Stimulated activated CD8-positive, alpha-beta memory T cell treated with anti-CD3 and anti-CD28 coated beads, Interleukin-2, amount 100 ng/mL, for 1 hour (primary cell): ENCODE measurements around the gene KLKB1.
"Not testable (repeated sequence)": the region's sequence is repeated elsewhere in the genome, so short reads cannot be mapped to it uniquely, and the experiment has no call there.

Experiments
- DNase-seq, 2 donors: peaks; one replicate each; pipeline ENCODE4 v3.0.0-alpha.2; 2020; ENCODE audit warnings: low read depth in 2 of 2

Gene KLKB1

DNA sequence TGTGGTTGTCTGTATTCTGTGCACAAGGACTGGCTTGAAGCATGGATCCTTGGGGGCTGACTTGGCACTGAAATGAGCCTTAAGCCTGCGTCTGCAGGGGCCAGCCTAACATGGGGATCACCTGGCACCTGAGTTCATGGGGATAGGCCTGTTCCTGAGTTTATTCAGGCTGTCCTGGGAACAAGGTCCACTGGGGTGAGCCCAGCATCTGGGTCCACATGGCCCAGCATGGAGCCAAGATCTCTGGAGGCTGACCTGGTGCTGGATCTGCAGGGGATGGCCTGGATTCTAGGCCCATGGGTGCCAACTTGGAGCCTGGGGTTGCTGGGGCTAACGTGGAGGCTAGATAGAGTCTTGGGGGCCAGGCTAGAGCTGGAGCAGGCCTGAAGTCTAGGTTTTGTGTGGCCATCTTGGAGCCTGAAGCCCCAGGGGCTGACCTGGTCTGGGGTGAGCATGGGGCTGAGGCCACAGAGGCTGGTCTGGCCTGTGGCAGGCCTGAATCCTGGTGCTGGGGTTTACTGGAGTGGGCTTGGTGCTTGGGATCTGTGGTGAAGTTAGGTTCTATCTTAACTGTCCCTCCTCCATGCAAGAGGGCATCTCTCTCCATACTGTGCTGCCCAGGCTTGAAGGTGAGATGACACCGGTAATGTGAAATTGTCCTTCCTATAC is 652 bp upstream of the KLKB1 start:
- no peak for DNase-seq

DNA sequence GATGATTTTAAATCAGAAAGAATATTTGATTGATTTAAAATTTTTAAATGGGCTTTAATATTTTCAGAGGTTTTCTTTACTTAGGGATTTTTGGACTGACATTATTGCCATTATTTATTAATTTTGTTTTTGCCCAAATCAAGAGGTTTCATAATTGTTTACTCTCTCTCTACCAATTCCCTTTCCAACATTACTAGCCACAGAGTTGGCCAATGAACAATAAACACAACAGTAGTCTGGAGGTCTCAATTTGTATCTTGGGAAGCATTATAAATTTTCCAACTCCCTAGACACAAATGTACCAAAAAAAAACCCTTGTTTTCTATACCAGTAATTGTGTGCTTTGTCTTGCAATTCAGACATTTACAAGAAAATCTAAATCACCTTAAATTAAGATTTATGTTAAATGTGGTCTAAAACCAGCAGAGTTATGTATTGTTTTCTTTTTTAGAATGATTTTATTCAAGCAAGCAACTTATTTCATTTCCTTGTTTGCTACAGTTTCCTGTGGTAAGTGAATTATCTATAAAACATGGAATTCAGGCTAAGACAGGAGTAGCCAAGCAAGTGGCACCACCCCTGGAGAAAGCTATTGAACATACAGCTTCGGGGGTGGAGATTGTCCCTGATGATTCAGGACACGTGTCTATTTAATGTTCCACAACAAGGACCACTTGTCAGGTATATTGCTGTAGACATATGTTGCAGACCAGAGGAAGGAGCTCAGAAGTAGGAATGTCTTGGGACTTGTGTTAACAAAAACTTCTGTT is 622 bp downstream of the KLKB1 start:
- no peak for DNase-seq

DNA sequence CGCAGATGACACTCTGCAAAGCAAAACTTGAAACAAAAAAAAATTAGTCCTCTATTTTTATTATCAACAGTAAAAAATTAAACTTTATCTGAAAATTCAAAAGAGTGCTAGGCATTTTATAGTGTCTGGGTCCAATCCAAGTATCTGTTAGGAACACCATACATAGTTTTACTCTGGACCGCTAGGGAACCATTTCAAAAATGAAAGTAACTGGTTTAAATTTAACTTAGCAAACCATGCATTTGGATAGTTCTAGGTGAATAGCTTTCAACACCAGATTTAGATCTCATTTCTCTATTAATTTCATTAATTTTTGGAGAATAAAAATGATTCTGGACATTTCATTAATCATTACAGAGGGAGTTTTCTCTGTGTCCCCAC is 1.2 kb downstream of the KLKB1 start:
- DNase-seq = no peak

DNA sequence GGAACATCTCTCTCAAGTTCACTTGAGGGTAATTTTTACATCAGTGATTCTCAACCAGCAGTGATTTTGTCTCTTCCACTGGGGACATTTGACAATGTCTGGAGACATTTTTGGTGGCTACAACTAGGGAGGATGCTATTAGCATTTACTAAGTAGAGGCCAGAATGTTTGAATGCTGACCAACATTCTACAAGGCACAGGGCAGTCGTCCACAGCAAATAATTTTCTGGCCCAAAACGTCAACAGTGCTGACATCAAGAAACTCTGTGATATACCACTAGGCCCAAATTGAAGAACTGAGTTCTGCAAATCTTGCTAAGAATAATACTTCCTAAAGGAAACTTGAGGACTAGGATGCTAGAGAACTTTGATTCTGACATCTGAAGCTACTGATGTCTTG is 7.1 kb downstream of the KLKB1 start:
- DNase-seq = no peak

DNA sequence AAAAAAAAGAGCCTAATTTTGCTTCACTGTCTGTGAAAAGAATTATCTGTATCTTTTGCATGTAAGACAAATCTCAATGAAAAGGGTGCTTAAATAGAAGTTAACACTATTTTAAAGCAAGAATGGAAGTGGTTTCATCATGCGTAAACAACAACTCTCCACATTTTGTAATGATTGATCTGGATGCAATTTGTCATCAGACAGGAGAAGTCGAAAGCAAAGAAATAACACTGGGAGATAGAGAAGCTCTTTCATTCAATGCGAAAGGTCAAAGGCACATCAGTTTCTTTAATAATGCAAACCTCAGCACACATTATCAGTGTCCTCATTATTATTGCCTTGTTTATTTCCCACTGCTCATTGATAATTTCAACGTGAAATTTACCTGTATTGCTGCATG is 8.8 kb downstream of the KLKB1 start:
- no peak for DNase-seq

DNA sequence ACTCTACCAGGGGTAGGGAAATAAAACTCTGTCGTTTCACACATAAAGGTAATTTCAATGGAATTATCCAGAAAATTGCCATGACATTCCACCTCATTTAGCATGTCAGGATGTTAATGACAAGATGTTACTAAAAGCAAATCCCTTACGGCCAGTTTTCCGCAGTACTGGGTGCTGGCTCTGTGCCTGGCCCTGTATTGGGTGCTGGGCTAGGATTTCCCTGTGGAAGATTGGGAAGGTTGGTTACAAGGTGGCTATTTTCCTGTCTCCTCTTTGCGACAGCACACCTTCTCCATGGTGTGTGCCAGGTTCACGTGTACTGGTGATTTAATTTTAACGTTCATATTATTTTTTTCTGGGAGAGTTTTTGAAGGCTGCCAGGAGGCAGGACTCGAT is 13.1 kb downstream of the KLKB1 start:
- no peak for DNase-seq

DNA sequence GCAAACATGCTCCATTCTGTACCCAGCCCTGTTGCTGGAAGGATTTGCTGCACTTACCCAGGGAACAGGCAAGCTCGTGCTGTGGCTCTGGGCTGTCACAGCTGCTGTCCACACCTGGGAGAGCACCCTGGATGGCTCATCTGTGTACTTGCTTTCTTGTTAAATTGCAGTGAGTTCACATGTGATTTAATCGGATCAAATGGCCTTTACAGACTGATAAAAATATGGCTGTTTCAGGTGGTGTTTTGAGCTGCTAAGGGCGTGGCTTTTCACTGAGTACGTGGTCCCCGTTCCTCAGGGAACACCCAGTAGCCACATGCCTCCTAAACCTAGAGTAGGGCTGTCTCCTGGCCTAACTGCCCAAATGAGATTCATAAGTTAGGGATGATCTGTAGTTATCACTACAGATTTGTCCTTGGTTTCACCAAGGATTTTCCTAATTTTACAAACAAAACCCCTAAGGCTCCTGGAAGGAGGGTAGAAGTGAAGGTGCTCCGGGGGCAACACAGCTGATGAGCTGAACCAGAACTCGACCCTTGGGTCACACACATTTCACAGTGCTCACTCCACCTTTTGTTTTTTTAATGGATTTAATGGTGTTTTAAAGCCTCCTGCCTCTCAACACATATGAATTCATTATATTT is 13.7 kb downstream of the KLKB1 start:
- DNase-seq = no peak

DNA sequence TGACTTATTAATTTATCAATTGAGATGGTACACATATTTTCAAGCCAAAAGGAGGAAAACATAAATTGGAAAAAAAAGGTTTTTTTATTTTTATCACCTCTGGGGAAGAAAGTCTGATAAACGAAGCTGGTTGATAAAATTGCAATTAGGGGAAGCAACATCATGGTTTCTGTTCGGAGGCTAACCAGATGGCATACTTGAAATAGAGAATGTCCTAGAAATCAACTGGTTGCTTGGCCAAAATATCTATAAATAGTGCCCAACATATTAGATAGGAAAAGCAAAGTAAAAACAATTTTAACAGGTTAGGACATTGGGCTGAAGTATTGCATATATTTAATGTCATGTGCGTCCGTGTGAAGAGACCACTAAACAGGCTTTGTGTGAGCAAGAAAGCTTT is 14.3 kb downstream of the KLKB1 start:
- DNase-seq = no peak

DNA sequence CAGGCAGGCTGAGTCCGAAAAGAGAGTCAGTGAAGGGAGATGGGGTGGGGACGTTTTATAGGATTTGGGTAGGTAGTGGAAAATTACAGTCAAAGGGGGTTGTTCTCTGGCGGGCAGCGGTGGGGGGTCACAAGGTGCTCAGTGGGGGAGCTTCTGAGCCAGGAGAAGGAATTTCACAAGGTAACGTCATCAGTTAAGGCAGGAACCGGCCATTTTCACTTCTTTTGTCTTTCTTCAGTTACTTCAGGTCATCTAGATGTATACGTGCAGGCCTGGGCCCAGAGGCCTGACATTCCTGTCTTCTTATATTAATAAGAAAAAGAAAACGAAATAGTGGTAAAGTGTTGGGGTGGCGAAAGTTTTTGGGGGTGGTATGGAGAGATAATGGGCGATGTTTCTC is 14.7 kb downstream of the KLKB1 start:
- not testable (repeated sequence) for DNase-seq

DNA sequence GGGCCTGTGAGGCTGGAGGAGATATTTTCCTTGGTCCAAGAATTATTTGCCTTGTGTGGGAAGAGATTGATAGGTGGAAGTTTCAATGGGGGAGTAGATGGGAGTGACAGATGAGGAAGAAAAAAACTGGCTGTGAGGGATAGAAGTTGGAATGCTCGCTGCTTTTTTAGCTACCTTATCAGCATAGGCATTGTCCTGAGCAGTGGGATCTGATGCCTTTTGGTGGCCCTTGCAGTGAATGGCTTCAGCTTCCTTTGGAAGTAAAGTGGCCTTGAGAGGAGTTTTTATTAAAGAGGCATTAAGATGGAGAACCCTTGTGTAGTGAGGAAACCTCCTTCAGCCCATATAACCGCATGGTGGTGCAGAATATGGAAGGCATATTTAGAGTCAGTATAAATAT is 16.0 kb downstream of the KLKB1 start:
- DNase-seq = no peak

DNA sequence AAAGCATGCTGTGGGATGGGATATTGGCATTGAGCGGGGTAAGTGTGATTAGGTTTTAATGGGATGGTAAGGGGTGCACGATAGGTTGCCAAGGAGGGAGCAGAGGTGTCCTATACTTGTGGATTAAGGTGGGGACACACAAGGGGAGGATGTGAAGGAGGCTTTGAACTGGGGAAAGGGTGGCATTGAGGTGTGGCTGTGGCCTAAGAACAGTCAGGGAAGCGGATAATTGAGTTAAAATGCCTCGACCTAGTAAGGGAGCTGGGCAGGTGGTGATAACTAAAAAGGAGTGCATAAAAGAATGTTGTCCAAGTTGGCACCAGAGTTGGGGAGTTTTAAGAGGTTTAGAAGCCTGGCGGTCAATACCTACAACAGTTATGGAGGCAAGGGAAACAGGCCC is 17.5 kb downstream of the KLKB1 start:
- no peak for DNase-seq

DNA sequence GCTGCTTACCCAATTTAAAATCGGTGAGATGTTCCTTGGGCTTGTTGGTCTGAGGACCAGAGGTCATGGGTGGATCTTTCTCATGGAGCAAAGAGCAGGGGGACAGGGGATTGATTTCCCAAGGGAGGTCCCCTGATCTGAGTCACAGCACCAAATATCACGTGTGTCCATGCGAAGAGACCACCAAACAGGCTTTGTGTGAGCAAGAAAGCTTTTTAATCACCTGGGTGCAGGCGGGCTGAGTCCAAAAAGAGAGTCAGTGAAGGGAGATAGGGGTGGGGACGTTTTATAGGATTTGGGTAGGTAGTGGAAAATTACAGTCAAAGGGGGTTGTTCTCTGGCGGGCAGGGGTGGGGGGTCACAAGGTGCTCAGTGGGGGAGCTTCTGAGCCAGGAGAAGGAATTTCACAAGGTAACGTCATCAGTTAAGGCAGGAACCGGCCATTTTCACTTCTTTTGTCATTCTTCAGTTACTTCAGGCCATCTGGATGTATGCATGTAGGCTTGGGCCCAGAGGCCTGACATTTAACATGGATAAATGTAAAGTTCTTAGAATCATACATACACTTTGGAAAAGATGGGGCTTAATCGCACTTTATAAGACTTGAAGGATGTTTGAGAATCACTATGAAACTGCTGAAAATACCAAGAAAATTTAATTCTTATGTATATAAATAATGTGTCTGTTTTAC is 19.9 kb downstream of the KLKB1 start:
- not testable (repeated sequence) for DNase-seq

DNA sequence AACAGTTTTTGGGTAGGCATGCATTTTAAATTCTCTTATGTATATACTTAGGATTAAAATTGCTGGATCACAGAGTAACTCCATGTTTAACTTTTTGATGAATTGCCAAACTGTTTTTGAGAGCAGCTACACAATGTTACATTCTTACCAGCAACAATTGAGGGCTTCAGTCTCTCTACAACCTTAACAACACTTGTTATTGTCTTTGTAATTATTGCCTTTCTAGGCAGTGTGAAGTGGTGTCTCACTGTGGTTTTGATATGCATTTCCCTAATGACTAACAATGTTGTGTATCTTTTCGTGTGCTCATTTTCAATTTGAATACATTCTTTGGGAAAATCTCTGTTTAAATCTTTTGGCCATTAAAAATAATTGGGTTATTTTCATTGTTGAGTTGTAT is 21.3 kb downstream of the KLKB1 start:
- DNase-seq = no peak

DNA sequence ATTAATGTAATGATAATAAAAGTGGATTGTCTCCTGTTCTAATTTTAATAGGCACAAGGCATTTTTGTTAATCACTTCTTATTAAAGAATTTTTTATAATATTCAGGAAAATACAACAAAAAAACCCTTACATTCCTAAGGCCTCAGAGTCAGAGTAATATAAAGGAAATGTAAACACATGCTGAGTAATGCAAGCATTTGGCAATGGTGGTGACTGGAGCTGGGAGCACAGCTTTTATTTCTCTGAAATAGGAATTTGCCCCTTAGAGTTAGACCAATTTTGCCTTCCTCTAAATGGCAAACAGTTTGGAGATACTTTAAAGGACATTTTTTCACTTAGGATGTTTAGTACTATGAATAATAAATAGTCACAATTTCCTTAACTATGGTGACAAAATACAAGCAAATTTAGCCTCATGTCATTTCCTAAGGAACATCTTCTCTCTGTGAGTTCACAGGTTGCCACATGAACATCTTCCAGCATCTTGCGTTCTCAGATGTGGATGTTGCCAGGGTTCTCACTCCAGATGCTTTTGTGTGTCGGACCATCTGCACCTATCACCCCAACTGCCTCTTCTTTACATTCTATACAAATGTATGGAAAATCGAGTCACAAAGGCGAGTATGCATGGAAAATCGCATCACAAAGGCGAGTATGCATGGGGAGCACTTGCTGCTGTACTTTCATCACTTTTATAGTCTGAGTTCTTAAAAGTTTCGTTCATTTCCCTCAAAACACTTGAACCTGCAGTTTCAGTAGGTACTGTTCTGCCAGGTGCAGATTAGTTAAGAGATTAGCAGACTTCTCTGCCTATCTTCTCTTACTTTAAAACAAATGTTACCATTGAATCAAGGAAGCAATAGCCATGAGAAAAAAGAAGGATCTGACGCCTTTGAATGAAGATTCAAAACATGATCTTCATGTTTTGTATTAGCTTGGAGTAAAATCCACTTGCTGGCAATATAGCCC is 22.8 kb downstream of the KLKB1 start:
- DNase-seq = no peak

DNA sequence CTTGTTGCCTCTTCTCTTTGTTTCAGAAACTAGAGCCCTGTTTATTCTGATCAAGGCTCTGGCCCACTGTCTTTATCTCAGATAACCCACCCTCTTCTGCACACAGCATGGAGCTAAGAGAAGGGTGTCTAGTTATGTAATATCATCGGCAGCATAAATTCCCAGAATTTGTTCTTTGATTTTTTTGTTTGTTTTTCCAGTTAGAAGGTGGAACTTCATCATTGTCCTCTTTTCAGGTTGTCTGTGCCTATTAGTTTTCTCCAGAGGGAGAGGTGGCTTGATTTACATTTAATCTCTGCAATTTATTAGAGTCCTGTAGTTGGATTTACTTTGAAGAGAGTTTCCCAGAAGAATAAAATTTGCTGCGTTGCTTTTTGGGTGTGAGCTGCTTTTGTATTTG is 23.5 kb downstream of the KLKB1 start:
- DNase-seq = no peak

DNA sequence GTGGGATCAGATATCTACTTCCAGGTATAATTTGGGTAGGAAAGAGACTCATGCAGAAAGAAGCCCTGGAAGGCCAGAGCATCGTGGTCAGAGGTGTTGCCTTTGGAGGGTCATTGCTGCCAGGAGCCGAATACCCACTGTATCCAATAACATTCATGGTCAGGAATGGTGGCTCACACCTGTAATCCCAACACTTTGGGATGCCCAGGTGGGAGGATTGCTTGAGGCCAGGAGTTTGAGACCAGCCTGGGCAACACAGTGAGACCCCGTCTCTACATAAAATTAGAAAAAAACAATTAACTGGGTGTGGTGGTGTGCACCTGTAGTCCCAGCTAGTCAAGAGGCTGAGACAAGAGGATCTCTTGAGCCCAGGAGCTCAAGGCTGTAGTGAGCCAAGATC is 27.8 kb downstream of the KLKB1 start:
- no peak for DNase-seq

DNA sequence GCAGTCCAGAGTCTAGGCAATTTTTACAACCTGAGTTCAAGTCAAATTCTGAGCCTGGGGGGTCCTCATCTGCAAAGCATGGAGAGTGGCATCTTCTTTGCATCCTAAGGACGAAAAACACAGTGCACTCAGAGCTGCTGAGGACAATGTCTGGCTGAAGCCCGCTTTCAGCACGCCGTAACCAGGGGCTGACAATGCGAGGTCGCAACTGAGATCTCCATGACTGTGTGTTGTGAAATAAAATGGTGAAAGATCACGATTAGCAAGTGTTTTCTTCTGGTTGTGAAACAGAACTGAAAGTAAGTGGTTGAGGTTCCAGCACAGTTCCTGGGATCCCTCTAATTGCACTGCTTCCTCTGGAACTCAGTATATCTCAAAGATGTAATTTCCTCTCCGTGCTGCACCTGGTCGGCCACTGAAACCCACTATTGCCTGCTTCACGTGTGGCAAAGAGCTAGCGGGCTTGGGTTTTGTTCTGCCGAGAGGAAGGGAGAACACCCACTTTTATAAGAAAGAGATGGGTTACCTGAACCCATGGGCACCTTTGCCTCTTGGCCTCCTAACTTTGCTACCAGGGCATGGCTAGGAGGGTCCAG is 31.0 kb downstream of the KLKB1 start:
- DNase-seq = no peak

DNA sequence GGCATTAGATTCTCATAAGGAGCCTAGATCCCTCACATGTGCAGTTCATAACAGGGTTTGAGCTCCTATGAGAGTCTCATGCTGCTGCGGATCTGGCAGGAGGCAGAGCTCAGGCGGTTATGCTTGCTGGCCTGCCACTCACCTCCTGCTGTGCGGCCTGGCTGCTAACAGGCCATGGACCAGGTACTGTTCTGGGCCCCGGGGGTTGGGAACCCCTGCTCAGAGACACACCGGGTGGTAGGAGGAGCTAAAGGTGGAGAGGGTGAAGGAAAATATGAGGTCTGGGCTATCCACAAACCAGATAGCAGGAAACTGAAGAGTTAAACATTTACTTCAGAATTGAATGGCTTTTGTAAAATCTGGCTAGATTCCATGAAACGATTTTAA is 32.8 kb downstream of the KLKB1 start:
- DNase-seq = no peak

DNA sequence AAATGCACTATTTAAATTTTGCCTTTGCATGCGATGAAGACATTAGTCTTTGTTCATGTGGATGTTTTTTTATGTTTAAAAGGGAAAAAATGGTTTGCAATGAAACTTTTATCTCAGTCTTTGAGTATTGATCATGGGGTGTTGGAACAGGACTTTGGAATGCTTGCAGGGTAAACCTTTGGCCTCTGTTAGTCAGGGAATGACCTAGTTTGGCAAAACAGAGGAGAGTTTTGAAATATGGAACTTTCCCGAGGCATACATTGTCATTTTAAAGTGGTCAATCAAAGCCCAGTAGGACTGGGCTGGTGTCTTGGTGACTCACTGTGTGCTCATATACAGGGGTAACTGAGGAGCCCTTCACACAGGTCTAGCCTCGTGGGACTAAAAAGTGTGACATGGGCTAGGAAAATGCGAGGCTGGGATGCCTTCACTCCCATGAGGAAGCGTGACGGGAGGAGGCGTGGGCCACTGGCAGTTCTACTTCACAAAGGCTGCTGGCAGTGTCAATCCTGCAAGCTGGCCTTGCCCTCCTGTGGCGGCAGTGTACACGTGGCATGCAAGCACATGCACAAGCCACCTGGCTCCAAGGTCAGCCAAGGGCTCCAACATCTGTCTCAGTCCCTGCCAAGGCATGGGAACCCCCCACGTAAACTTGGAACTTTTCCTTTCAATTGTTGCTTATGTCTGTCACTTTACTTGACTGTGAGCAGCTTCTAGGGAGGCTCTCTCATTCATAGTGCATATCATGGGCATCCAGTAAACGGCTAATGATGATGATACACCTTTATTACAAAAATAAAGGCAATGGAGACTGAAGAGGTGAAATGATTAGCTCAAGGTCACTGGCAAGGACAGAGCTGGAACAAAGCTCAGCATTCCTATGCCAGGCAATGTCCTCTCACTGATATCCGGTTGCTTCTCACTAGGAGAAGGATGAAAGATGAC is 33.5 kb downstream of the KLKB1 start:
- no peak for DNase-seq

DNA sequence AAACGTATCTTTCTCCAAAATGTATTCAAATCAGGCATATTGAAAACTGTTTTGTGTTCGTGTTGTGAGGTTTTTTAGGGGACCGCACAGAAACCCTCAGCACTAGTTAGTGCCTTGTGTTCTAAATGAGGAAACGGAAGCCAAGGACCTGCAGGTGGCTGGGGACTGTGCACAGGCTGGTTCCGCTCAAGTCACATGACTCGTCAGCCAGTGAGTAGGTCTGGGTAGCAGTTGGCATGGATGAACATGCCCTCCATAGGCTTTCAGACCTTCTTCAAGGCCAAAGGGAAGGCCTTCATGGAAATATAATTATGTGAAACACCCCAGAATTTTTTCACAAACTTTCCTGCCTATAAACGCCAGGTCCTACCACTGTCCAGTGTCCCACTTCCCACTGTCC is 37.4 kb downstream of the KLKB1 start:
- DNase-seq = no peak
